ENCODE results near the gene EIF3I. TPM values are rescaled to one million over a fixed set of nuclear protein-coding genes. Genes with fewer than 3 reads are reported as not detected.
A peak's percentile ranks its signal among the peaks of the same experiment; 100 is the strongest.

EIF3I gene
- total and polyA plus RNA-seq, 2 of the 13 experiments (the other 11 are each of a cell fraction or from before 2014, with no cell fraction given) = 210 to 223 TPM

DNA sequence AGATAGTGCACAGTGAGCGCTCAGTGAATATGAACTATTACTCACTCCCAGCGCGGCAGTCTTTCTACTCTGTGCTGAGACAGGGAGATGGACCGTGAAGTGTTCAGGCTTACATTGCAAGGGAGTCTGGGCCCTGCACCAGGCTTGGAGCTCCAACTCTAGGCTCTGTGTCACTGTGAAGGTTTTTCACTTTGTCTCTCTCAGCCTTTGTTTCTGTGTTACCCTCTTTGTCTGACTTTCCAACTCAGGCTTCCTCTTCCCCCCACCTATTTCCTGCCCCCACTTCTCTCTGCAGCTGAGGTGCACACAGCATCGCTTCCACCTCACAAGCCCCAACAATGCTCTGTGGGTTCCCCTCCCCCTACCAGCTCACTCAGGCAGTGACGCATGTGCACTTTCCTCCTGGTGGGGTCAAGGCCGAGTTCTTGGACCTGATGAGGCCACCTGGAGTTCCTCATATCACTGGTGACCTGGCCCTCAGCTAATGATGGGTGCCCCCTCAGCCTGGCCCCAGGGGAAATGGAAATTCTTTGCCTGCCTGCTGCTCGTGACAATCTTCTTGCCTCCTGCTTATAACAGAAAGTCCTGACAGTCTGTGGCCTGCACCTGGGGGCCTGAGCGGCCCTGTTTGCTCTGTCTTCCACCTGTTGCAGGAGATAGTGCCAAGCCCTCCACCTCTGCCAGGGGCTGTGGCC, 27.8 kb downstream of the EIF3I start (continued):
- TF ChIP-seq, protein P1, sequence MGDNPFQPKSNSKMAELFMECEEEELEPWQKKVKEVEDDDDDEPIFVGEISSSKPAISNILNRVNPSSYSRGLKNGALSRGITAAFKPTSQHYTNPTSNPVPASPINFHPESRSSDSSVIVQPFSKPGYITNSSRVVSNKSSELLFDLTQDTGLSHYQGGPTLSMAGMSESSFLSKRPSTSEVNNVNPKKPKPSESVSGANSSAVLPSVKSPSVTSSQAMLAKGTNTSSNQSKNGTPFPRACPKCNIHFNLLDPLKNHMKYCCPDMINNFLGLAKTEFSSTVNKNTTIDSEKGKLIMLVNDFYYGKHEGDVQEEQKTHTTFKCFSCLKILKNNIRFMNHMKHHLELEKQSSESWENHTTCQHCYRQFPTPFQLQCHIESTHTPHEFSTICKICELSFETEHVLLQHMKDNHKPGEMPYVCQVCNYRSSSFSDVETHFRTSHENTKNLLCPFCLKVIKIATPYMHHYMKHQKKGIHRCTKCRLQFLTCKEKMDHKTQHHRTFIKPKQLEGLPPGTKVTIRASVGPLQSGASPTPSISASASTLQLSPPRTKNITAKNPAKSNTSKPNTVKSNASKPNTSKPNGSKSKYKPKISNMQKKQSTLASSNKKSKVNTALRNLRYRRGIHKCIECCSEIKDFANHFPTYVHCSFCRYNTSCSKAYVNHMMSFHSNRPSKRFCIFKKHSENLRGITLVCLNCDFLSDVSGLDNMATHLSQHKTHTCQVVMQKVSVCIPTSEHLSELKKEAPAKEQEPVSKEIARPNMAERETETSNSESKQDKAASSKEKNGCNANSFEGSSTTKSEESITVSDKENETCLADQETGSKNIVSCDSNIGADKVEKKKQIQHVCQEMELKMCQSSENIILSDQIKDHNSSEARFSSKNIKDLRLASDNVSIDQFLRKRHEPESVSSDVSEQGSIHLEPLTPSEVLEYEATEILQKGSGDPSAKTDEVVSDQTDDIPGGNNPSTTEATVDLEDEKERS (CRISPR knock-in tag; IDR thresholded peaks at IDR 0.05) = peak; percentile 80; the same call in 1 of the 2 replicates
- TF ChIP-seq, protein P2, sequence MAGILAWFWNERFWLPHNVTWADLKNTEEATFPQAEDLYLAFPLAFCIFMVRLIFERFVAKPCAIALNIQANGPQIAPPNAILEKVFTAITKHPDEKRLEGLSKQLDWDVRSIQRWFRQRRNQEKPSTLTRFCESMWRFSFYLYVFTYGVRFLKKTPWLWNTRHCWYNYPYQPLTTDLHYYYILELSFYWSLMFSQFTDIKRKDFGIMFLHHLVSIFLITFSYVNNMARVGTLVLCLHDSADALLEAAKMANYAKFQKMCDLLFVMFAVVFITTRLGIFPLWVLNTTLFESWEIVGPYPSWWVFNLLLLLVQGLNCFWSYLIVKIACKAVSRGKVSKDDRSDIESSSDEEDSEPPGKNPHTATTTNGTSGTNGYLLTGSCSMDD (CRISPR knock-in tag; IDR thresholded peaks at IDR 0.05) = no peak
- TF ChIP-seq GATAD1 (CRISPR knock-in tag; IDR thresholded peaks at IDR 0.05) (peak; percentile 74), NRL (CRISPR knock-in tag; IDR thresholded peaks at IDR 0.05; ENCODE audit: borderline replicate concordance) (peak; percentile 72; the same call in 1 of the 2 replicates), ZNF33B (CRISPR knock-in tag; IDR thresholded peaks at IDR 0.05) (no peak), ZFYVE20 (CRISPR knock-in tag; IDR thresholded peaks at IDR 0.05; ENCODE audit: borderline replicate concordance, low read depth) (no peak), ZNF205 (CRISPR knock-in tag; IDR thresholded peaks at IDR 0.05) (peak; percentile 76; the same call in 1 of the 2 replicates), IRF2 (CRISPR knock-in tag; IDR thresholded peaks at IDR 0.05) (peak; percentile 85), NFKBIZ (CRISPR knock-in tag; IDR thresholded peaks at IDR 0.05) (no peak), ETV5 (CRISPR knock-in tag; IDR thresholded peaks at IDR 0.05; ENCODE audit: borderline replicate concordance) (peak; percentile 73; the same call in 1 of the 2 replicates), HMG20A (CRISPR knock-in tag; IDR thresholded peaks at IDR 0.05; ENCODE audit: borderline replicate concordance) (peak; percentile 89), ZNF33A (CRISPR knock-in tag; IDR thresholded peaks at IDR 0.05; ENCODE audit: borderline replicate concordance) (no peak), FOXO1 (CRISPR knock-in tag; IDR thresholded peaks at IDR 0.05) (peak; percentile 72; the same call in 1 of the 2 replicates), ZNF768 (CRISPR knock-in tag; IDR thresholded peaks at IDR 0.05) (peak; percentile 24; the same call in 1 of the 2 replicates), CENPX (CRISPR knock-in tag; IDR thresholded peaks at IDR 0.05) (no peak), TSC22D2 (CRISPR knock-in tag; IDR thresholded peaks at IDR 0.05; ENCODE audit: borderline replicate concordance) (no peak), PHF8 (CRISPR knock-in tag; IDR thresholded peaks at IDR 0.05) (no peak), ZNF546 (CRISPR knock-in tag; conservative IDR thresholded peaks at IDR 0.05) (0 out of 2 replicates have a peak, but pooled peaks have one; percentile 80), RFX5 (IDR thresholded peaks at IDR 0.05; ENCODE audit: low read depth, low read length) (0 out of 2 replicates have a peak, but pooled peaks have one; percentile 27)
- TF ChIP-seq, protein P3, sequence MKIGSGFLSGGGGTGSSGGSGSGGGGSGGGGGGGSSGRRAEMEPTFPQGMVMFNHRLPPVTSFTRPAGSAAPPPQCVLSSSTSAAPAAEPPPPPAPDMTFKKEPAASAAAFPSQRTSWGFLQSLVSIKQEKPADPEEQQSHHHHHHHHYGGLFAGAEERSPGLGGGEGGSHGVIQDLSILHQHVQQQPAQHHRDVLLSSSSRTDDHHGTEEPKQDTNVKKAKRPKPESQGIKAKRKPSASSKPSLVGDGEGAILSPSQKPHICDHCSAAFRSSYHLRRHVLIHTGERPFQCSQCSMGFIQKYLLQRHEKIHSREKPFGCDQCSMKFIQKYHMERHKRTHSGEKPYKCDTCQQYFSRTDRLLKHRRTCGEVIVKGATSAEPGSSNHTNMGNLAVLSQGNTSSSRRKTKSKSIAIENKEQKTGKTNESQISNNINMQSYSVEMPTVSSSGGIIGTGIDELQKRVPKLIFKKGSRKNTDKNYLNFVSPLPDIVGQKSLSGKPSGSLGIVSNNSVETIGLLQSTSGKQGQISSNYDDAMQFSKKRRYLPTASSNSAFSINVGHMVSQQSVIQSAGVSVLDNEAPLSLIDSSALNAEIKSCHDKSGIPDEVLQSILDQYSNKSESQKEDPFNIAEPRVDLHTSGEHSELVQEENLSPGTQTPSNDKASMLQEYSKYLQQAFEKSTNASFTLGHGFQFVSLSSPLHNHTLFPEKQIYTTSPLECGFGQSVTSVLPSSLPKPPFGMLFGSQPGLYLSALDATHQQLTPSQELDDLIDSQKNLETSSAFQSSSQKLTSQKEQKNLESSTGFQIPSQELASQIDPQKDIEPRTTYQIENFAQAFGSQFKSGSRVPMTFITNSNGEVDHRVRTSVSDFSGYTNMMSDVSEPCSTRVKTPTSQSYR (CRISPR knock-in tag; IDR thresholded peaks at IDR 0.05; ENCODE audit: borderline replicate concordance) = peak; percentile 99
- TF ChIP-seq, protein P4, sequence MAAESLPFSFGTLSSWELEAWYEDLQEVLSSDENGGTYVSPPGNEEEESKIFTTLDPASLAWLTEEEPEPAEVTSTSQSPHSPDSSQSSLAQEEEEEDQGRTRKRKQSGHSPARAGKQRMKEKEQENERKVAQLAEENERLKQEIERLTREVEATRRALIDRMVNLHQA (CRISPR knock-in tag; IDR thresholded peaks at IDR 0.05) = no peak
- TF ChIP-seq, protein P5, sequence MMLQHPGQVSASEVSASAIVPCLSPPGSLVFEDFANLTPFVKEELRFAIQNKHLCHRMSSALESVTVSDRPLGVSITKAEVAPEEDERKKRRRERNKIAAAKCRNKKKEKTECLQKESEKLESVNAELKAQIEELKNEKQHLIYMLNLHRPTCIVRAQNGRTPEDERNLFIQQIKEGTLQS (CRISPR knock-in tag; IDR thresholded peaks at IDR 0.05) = peak; percentile 56

Measured in HepG2 (cell line).